ENCODE results near the gene PPM1J.

Gene PPM1J

DNA sequence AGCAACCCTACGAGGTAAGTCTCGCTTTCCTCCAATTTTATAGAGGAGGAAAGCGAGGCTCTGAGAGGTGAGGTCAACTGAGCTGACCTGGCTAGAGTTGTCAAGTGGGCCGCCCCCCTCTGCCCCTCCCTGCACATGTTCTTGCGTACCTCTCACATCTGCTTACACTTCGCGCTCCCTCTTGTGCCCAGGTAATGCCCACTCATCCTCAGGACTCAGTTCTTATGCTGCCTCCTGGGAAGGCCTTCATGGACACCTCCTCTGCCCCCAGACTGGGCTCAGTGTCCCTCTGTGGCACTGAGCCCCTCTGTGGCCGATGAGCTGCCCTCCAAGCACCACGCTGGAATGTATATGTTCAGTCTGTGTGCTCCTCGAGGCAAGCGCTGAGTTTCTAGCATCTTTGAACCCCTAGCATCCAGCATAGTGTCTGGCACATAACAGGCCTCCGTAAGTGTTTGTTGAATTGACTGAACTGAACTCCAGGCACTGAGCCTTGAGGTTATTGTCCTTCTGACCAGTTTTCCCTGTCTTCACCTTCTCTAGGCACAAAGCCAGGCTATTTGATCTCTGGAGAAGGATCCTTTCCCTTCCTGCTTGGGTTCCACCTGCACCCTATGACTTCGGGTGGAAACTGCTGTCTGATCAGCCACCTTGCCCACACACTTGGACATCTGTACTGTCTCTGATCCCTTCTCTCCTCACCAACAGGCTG lies 27.2 kb downstream of the PPM1J start:
- Histone ChIP-seq H3F3A (ENCODE audit: insufficient read depth, low read length) (no peaks in the 10 kb centered on the region), H3K79me2 (ENCODE audit: insufficient read depth, low read length) (no peaks in the 10 kb centered on the region), H3K9me3 (ENCODE audit: low read length) (no peaks in the 10 kb centered on the region), H3K9me2 (ENCODE audit: low read depth, low read length) (no peaks in the 10 kb centered on the region), H2AFZ (ENCODE audit: low read length) (no peak overlapping the region), H3K4me1 (ENCODE audit: insufficient read depth, low read length, severe bottlenecking) (no peaks in the 10 kb centered on the region), H4K20me1 (ENCODE audit: insufficient read depth, low read length) (no peaks in the 10 kb centered on the region), H3K9ac (ENCODE audit: low read length) (no peak overlapping the region), H3K27ac (ENCODE audit: low read depth, low read length, poor library complexity, severe bottlenecking) (no peak overlapping the region), H3K27me3 (ENCODE audit: insufficient read depth, low read length) (no peaks in the 10 kb centered on the region), H3K4me3 (ENCODE audit: low read depth, low read length, poor library complexity, severe bottlenecking) (no peak overlapping the region), H3K4me2 (ENCODE audit: low read length) (no peak overlapping the region), H3K36me3 (ENCODE audit: insufficient read depth, low read length) (peaks cover 8% of the 10 kb centered on the region; the same call in 1 of the 2 replicates)
- TF ChIP-seq, protein P1, sequence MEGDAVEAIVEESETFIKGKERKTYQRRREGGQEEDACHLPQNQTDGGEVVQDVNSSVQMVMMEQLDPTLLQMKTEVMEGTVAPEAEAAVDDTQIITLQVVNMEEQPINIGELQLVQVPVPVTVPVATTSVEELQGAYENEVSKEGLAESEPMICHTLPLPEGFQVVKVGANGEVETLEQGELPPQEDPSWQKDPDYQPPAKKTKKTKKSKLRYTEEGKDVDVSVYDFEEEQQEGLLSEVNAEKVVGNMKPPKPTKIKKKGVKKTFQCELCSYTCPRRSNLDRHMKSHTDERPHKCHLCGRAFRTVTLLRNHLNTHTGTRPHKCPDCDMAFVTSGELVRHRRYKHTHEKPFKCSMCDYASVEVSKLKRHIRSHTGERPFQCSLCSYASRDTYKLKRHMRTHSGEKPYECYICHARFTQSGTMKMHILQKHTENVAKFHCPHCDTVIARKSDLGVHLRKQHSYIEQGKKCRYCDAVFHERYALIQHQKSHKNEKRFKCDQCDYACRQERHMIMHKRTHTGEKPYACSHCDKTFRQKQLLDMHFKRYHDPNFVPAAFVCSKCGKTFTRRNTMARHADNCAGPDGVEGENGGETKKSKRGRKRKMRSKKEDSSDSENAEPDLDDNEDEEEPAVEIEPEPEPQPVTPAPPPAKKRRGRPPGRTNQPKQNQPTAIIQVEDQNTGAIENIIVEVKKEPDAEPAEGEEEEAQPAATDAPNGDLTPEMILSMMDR (IDR thresholded peaks at IDR 0.05; ENCODE audit: low read length) = no peak
- TF ChIP-seq EZH2 (IDR thresholded peaks at IDR 0.05; ENCODE audit: borderline replicate concordance, low read length) = no peak

DNA sequence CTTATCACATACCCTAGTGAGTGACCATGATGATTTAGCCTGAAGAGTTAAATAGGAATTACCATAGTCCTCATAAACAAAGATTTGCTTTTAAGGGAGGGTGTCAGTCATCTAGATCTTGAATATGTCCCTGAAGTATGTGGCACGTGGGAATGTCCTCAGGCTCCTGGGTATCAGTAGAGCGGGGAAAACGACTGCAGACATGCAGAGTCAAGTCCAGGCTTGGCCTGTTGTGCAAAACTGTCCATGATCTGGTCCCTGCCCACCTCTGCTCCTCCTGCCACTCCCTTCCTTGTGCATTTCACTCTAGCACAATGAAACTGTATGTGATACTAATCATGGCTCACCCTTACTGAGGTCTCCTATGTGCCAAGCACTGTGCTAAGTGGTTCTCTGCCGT lies 27.8 kb downstream of the PPM1J start:
- H4K20me1 ChIP-seq (ENCODE audit: insufficient read depth, low read length) = no peaks in the 10 kb centered on the region
- no peaks in the 10 kb centered on the region for H3K27me3 ChIP-seq (ENCODE audit: insufficient read depth, low read length)
- no peaks in the 10 kb centered on the region for H3K9me2 ChIP-seq (ENCODE audit: low read depth, low read length)
- H3F3A ChIP-seq (ENCODE audit: insufficient read depth, low read length) = no peaks in the 10 kb centered on the region
- no peaks in the 10 kb centered on the region for H3K79me2 ChIP-seq (ENCODE audit: insufficient read depth, low read length)
- H3K4me1 ChIP-seq (ENCODE audit: insufficient read depth, low read length, severe bottlenecking) = no peaks in the 10 kb centered on the region
- no peak overlapping the region for H3K27ac ChIP-seq (ENCODE audit: low read depth, low read length, poor library complexity, severe bottlenecking)
- H3K9ac ChIP-seq (ENCODE audit: low read length) = no peak overlapping the region
- TF ChIP-seq, protein P1 (IDR thresholded peaks at IDR 0.05; ENCODE audit: low read length) = no peak
- no peak for TF ChIP-seq EZH2 (IDR thresholded peaks at IDR 0.05; ENCODE audit: borderline replicate concordance, low read length)
- H3K9me3 ChIP-seq (ENCODE audit: low read length) = no peaks in the 10 kb centered on the region
- no peak overlapping the region for H3K4me2 ChIP-seq (ENCODE audit: low read length)
- H3K36me3 ChIP-seq (ENCODE audit: insufficient read depth, low read length) = peaks cover 8% of the 10 kb centered on the region; the same call in 1 of the 2 replicates
- H3K4me3 ChIP-seq (ENCODE audit: low read depth, low read length, poor library complexity, severe bottlenecking) = no peak overlapping the region
- H2AFZ ChIP-seq (ENCODE audit: low read length) = no peak overlapping the region

DNA sequence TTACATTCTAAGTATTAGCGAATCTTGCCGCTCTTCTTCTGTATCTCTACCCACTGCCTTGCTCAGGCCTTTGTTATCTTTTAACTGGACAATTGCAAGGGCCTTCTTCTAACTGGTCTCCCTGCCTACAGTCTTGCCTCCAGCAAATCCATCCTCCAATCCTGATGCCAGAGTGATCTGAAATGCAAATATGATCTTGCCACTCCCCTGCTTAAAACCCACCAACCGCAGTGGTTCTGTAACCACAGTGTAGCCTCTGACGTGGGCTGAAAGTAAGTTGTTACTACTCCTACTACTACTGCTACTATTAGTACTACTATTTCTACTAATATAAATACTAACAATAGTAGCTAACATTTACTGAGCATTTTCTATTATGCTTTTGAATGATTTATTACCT lies 28.3 kb downstream of the PPM1J start:
- Histone ChIP-seq H3K36me3 (ENCODE audit: insufficient read depth, low read length) (peaks cover 4% of the 10 kb centered on the region; the same call in 1 of the 2 replicates), H3K9me2 (ENCODE audit: low read depth, low read length) (no peaks in the 10 kb centered on the region), H3K4me1 (ENCODE audit: insufficient read depth, low read length, severe bottlenecking) (no peaks in the 10 kb centered on the region), H3K9me3 (ENCODE audit: low read length) (no peaks in the 10 kb centered on the region), H3K4me2 (ENCODE audit: low read length) (no peak overlapping the region), H4K20me1 (ENCODE audit: insufficient read depth, low read length) (no peaks in the 10 kb centered on the region), H3F3A (ENCODE audit: insufficient read depth, low read length) (no peaks in the 10 kb centered on the region), H3K4me3 (ENCODE audit: low read depth, low read length, poor library complexity, severe bottlenecking) (no peak overlapping the region), H2AFZ (ENCODE audit: low read length) (no peak overlapping the region), H3K27me3 (ENCODE audit: insufficient read depth, low read length) (no peaks in the 10 kb centered on the region), H3K27ac (ENCODE audit: low read depth, low read length, poor library complexity, severe bottlenecking) (no peak overlapping the region), H3K9ac (ENCODE audit: low read length) (no peak overlapping the region), H3K79me2 (ENCODE audit: insufficient read depth, low read length) (no peaks in the 10 kb centered on the region)
- TF ChIP-seq EZH2 (IDR thresholded peaks at IDR 0.05; ENCODE audit: borderline replicate concordance, low read length) = no peak
- TF ChIP-seq, protein P1 (IDR thresholded peaks at IDR 0.05; ENCODE audit: low read length) = no peak
